HL-60 (cell line): Measurements from ENCODE around the gene KIF2C.

ENCODE experiments used
- CTCF ChIP-seq: IDR thresholded peaks from one replicate; pipeline ENCODE4 v1.5.1; 2011; ENCODE audit warnings: low read length, control low read depth, inconsistent platforms; ENCODE audit not compliant: insufficient read depth
- GABPA ChIP-seq: IDR thresholded peaks from 2 replicates; pipeline ENCODE4 v1.6.1; 2012; ENCODE audit warnings: low read depth
- POLR2AphosphoS5 ChIP-seq: IDR thresholded peaks from 2 replicates; pipeline ENCODE4 v1.6.1; 2012; ENCODE audit warnings: low read depth

GRCh38 chr1:44733784-44734183 is 5.9 kb upstream of the KIF2C start:
- TF ChIP-seq CTCF (no peak), POLR2AphosphoS5 (no peak), GABPA (no peak)
